ENCODE data around the gene PALM2AKAP2. TPM values are rescaled to one million over a fixed set of nuclear protein-coding genes. Genes with fewer than 3 reads are reported as not detected.

PALM2AKAP2 gene
- polyA plus RNA-seq, 2 of the 4 experiments (the other 2 are of a cell fraction), result 0.06 TPM; not detected in 1

- TF ChIP-seq ZNF302 (CRISPR knock-in tag; IDR thresholded peaks at IDR 0.05) (no peak), BHLHE40 (IDR thresholded peaks at IDR 0.05; ENCODE audit: low read depth, low read length) (no peak), MAZ (IDR thresholded peaks at IDR 0.05; ENCODE audit: borderline replicate concordance, low read depth, low read length) (no peak), SREBF2 (IDR thresholded peaks at IDR 0.05) (no peak), ESRRA (IDR thresholded peaks at IDR 0.05; ENCODE audit: borderline replicate concordance, low read length) (no peak), CTCF (IDR thresholded peaks at IDR 0.05) (no peak), SMC3 (IDR thresholded peaks at IDR 0.05) (no peak), CEBPB (IDR thresholded peaks at IDR 0.05) (no peak), POLR2AphosphoS2 (conservative IDR thresholded peaks at IDR 0.05; ENCODE audit: low read length) (no peak), CBX8 (IDR thresholded peaks at IDR 0.05) (no peak), REST (IDR thresholded peaks at IDR 0.05) (no peak), NR3C1 (IDR thresholded peaks at IDR 0.05) (no peak), RNF2 (IDR thresholded peaks at IDR 0.05; ENCODE audit: borderline replicate concordance, low read depth) (no peak), MAX (IDR thresholded peaks at IDR 0.05) (no peak), HOXB5 (CRISPR knock-in tag; IDR thresholded peaks at IDR 0.05) (no peak), PBX3 (IDR thresholded peaks at IDR 0.05) (no peak), HOXB13 (CRISPR knock-in tag; IDR thresholded peaks at IDR 0.05; ENCODE audit: low read depth) (no peak)
- no peak for ATAC-seq
- ChIA-PET CTCF (interaction anchor here (0.9 kb wide), 1 partner anchor 24 kb away, joined by 3 read pairs; no protein-coding TSS in a partner anchor), POLR2A (no interaction called here)
- Histone ChIP-seq H3K27ac (no peak overlapping the region), H3K4me1 (peaks cover 15% of the 10 kb centered on the region), H3K4me3 (no peak overlapping the region), H3K9me3 (no peaks in the 10 kb centered on the region), H3K4me2 (no peak overlapping the region)
- DNase-seq (ENCODE audit: low read depth in 1 of 2, low spot score in 1 of 2), result no peak
- FAIRE-seq, result no peak
- WGBS (ENCODE audit: missing lambda C conversion rate), result 47% methylated on average over 4 of the region's 4 CpGs
Measured at GRCh38 chr9:109794361-109795012, 14.5 kb downstream of the PALM2AKAP2 start.

- ChIA-PET CTCF (interaction anchor here (0.9 kb wide), 1 partner anchor 22 kb away, joined by 3 read pairs; no protein-coding TSS in a partner anchor), POLR2A (no interaction called here)
- ATAC-seq (no peak), FAIRE-seq (no peak), DNase-seq (ENCODE audit: low read depth in 1 of 2, low spot score in 1 of 2) (no peak)
- Histone ChIP-seq H3K4me1 (peaks cover 15% of the 10 kb centered on the region), H3K4me2 (no peak overlapping the region), H3K27ac (no peak overlapping the region), H3K9me3 (no peaks in the 10 kb centered on the region), H3K4me3 (no peak overlapping the region)
- 32% methylated on average over 3 of the region's 3 CpGs for WGBS (ENCODE audit: missing lambda C conversion rate)
- TF ChIP-seq KDM1A (IDR thresholded peaks at IDR 0.05; ENCODE audit: low read depth), result no peak
- no peak for TF ChIP-seq ZC3H11A (IDR thresholded peaks at IDR 0.05)
- TF ChIP-seq MYC (IDR thresholded peaks at IDR 0.05; ENCODE audit: borderline replicate concordance, low read length), result no peak
- no peak for TF ChIP-seq FOXS1 (CRISPR knock-in tag; IDR thresholded peaks at IDR 0.05)
- no peak for TF ChIP-seq HOXB13 (CRISPR knock-in tag; IDR thresholded peaks at IDR 0.05; ENCODE audit: low read depth)
- TF ChIP-seq MAZ (IDR thresholded peaks at IDR 0.05; ENCODE audit: borderline replicate concordance, low read depth, low read length), result no peak
- no peak for TF ChIP-seq ELK1 (IDR thresholded peaks at IDR 0.05; ENCODE audit: low read depth, low read length)
- TF ChIP-seq PHF8 (IDR thresholded peaks at IDR 0.05; ENCODE audit: borderline replicate concordance, low read depth), result no peak
- no peak for TF ChIP-seq E2F6 (IDR thresholded peaks at IDR 0.05; ENCODE audit: borderline replicate concordance, low read depth)
- no peak for TF ChIP-seq JUNB (IDR thresholded peaks at IDR 0.05)
- TF ChIP-seq, protein P1, sequence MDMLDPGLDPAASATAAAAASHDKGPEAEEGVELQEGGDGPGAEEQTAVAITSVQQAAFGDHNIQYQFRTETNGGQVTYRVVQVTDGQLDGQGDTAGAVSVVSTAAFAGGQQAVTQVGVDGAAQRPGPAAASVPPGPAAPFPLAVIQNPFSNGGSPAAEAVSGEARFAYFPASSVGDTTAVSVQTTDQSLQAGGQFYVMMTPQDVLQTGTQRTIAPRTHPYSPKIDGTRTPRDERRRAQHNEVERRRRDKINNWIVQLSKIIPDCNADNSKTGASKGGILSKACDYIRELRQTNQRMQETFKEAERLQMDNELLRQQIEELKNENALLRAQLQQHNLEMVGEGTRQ (IDR thresholded peaks at IDR 0.05), result no peak
- no peak for TF ChIP-seq RNF2 (IDR thresholded peaks at IDR 0.05; ENCODE audit: borderline replicate concordance, low read depth)
Measured at GRCh38 chr9:109795613-109796012, 15.6 kb downstream of the PALM2AKAP2 start.
